Hepatic stellate cell (primary cell): ENCODE results near the gene RBM8A.
"Not testable (repeated sequence)": the region's sequence is repeated elsewhere in the genome, so short reads cannot be mapped to it uniquely, and the experiment has no call there.

Source experiments
- DNase-seq: peaks from one replicate; pipeline ENCODE4 v3.0.0; 2011; ENCODE audit warnings: low spot score

RBM8A gene

GRCh38 chr1:145956361-145956760 lies 29.1 kb upstream of the RBM8A start:
- DNase-seq: no peak

GRCh38 chr1:145955436-145955835 lies 28.2 kb upstream of the RBM8A start:
- no peak for DNase-seq

- no peak for DNase-seq
These were observed 26.6 kb upstream of the RBM8A start for GRCh38 chr1:145953861-145954260.

- no peak for DNase-seq
These were observed 25.6 kb upstream of the RBM8A start for GRCh38 chr1:145952903-145953302.

- no peak for DNase-seq
These were observed 24.2 kb upstream of the RBM8A start for GRCh38 chr1:145951526-145951925.

- DNase-seq: no peak
These were observed 21.9 kb upstream of the RBM8A start for GRCh38 chr1:145949219-145949618.

- no peak for DNase-seq
These were observed 20.3 kb upstream of the RBM8A start for GRCh38 chr1:145947551-145947950.

GRCh38 chr1:145946477-145946986 lies 19.2 kb upstream of the RBM8A start:
- DNase-seq: no peak

- DNase-seq: no peak
These were observed 17.2 kb upstream of the RBM8A start for GRCh38 chr1:145944532-145944931.

GRCh38 chr1:145942871-145943270 lies 15.6 kb upstream of the RBM8A start:
- no peak for DNase-seq

- DNase-seq: no peak
These were observed 15.1 kb upstream of the RBM8A start for GRCh38 chr1:145942405-145942804.

GRCh38 chr1:145937436-145937835 lies 10.2 kb upstream of the RBM8A start:
- DNase-seq: no peak

GRCh38 chr1:145936247-145936646 lies 9.0 kb upstream of the RBM8A start:
- DNase-seq: no peak

- no peak for DNase-seq
These were observed 8.4 kb upstream of the RBM8A start for GRCh38 chr1:145935708-145936107.

GRCh38 chr1:145932522-145933009 lies 5.3 kb upstream of the RBM8A start:
- not testable (repeated sequence) for DNase-seq

GRCh38 chr1:145927916-145928643 lies 796 bp upstream of the RBM8A start:
- no peak for DNase-seq

GRCh38 chr1:145926686-145927062 lies 610 bp downstream of the RBM8A start:
- DNase-seq: no peak

- DNase-seq: no peak
These were observed 5.0 kb downstream of the RBM8A start for GRCh38 chr1:145922266-145922665.

GRCh38 chr1:145920297-145920696 lies 7.0 kb downstream of the RBM8A start:
- not testable (repeated sequence) for DNase-seq

GRCh38 chr1:145918992-145919939 lies 8.0 kb downstream of the RBM8A start:
- DNase-seq: peak; percentile 47

GRCh38 chr1:145918144-145918991 lies 8.9 kb downstream of the RBM8A start, which contains the start of gene PEX11B:
Gene PEX11B (minus strand): TSS chr1:145918717. CDS start chr1:145918688, 29 bp downstream.
- peak; percentile 82 for DNase-seq

GRCh38 chr1:145917595-145917994 lies 9.7 kb downstream of the RBM8A start:
- DNase-seq: no peak
